Muscle layer of colon (tissue), 2 donors: ENCODE measurements around the gene LRRC74B.

Source experiments
- H3K27ac ChIP-seq: one replicate; pipeline ENCODE4 v1.7.0; 2013; ENCODE audit warnings: low read depth, mild to moderate bottlenecking, low read length, moderate library complexity
- H3K27me3 ChIP-seq, 2 donors: one replicate each; pipeline ENCODE4 v1.7.0; 2013; ENCODE audit warnings: low read length in 2 of 2, mild to moderate bottlenecking in 2 of 2; ENCODE audit not compliant: insufficient read depth in 2 of 2, control insufficient read depth in 1 of 2
- H3K36me3 ChIP-seq: one replicate; pipeline ENCODE4 v1.7.0; 2013; ENCODE audit warnings: mild to moderate bottlenecking, low read length; ENCODE audit not compliant: insufficient read depth
- H3K4me1 ChIP-seq: one replicate; pipeline ENCODE4 v1.7.0; 2013; ENCODE audit warnings: mild to moderate bottlenecking, low read length; ENCODE audit not compliant: insufficient read depth
- H3K4me3 ChIP-seq, 2 donors: one replicate each; pipeline ENCODE4 v1.7.0; 2013; ENCODE audit warnings: low read length in 2 of 2, low read depth in 1 of 2, mild to moderate bottlenecking in 1 of 2, moderate library complexity in 1 of 2
- H3K9ac ChIP-seq: one replicate; pipeline ENCODE4 v1.7.0; 2013; ENCODE audit warnings: low read length
- H3K9me3 ChIP-seq: one replicate; pipeline ENCODE4 v1.7.0; 2013; ENCODE audit warnings: mild to moderate bottlenecking, low read length
- donor health status: abdominal sarcoma.
- donor health status: Adenocarcinoma of cecum.

Gene LRRC74B

DNA sequence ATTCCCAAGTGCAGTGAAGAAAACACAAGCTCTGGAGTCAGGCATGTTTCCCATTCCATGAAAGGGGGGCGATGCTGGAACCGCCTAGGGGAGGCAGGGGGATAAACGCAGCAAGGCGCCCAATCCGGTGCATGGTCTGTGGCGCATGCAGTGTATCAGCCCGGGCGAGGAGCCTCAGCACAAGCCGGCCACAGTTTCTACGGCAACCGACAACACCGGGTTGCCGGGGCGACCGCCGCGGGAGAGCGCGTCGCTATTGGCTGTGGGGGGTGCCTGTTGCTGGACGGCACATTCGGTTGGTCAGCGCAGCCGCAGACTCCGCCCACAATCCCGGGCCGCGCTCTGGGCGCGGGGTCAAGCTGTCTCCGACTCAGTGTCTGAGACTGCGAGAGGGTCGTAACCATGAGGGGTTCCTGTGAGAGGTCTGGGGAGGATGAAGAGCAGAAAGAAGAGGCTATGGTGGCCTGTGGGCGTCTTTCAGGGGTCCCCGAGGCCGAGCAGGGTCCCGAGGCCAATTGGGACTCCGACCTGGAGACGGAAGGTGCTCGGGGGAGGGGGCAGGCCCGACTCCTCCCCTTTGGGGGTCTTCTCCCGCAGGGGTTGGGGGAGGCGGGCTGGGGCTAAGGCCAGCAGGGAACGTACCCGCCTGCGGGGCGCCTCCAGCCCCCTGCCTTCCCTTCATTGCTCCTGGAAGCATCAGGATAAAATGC, at the start of gene LRRC74B:
Gene LRRC74B (plus strand): TSS at position 362 of the 710 bp plus-strand sequence. CDS start 41 bp downstream, at position 403.
- H3K27me3 ChIP-seq = no peaks in the 10 kb centered on the region
- peaks cover 8% of the 10 kb centered on the region for H3K4me1 ChIP-seq
- no peaks in the 10 kb centered on the region for H3K9me3 ChIP-seq
- peak within 1 kb of the TSS; percentile 60 to 66 for H3K4me3 ChIP-seq
- no peaks in the 10 kb centered on the region for H3K36me3 ChIP-seq
- H3K9ac ChIP-seq = no peak within 1 kb of the TSS
- no peak within 1 kb of the TSS for H3K27ac ChIP-seq

DNA sequence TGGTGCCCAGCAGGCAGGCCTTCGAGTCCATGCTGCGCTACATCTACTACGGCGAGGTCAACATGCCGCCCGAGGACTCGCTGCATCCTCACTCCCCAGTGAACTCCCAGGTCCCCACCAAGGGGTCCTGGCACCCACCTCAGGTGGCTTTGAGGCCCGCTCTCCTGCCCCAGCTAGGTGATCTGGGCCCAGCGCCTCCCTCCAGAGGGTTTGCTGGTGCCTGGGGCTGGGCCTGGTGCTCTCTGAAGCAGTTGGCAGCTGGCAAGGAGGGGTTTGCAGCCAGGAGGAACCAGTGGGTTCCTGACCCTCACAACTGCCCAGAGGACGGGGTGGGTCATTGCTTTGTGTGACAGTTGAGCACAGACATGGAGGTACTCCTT, 49.7 kb upstream of the LRRC74B start:
- peaks cover 62% of the 10 kb centered on the region for H3K36me3 ChIP-seq
- no peaks in the 10 kb centered on the region for H3K9me3 ChIP-seq
- H3K9ac ChIP-seq = no peak overlapping the region

DNA sequence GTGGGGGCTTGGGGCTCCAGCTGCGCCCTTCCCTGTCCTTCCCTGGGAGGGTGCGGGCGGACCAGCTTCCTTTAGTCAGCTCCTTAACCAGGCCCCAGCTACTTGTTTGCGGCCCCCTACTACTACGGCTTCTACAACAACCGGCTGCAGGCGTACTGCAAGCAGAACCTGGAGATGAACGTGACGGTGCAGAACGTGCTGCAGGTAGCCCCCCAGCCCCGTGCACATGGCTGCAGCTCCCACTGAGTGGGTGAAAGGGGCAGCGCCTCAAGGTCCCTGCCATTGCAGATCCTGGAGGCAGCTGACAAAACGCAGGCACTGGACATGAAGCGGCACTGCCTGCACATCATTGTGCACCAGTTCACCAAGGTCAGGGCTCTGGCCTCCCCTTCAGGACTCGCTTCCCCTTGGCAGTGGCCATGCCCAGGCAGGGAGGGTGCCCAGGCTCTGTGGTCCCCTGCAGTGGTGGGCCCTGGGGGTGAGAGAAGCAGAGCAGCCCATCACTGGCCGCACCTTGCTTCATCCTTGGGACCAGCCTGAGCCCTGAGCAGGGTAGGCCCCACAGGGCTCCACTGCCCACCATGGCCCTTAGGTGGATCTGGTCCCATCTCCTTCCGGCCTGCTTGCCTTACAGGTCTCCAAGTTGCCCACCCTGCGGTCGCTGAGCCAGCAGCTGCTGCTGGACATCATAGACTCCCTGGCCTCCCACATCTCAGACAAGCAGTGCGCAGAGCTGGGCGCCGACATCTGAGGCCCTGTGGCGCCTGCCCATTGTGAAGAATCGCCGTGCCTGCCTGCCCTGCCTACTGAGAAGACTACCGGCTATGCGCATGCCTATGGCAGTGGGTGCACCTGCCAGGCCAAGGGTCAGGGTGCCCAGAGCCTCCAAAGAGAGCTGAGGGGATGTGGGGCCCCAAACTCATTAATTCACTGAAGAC, 48.9 kb upstream of the LRRC74B start:
- Histone ChIP-seq H3K9ac (no peak overlapping the region), H3K9me3 (no peaks in the 10 kb centered on the region), H3K4me3 (no peak overlapping the region), H3K36me3 (peaks cover 53% of the 10 kb centered on the region), H3K4me1 (peaks cover 20% of the 10 kb centered on the region), H3K27me3 (no peaks in the 10 kb centered on the region), H3K27ac (no peak overlapping the region)

More for the DNA sequence above, 49.7 kb upstream of the LRRC74B start:
- Histone ChIP-seq H3K4me1 (peaks cover 16% of the 10 kb centered on the region), H3K27me3 (no peaks in the 10 kb centered on the region), H3K4me3 (no peak overlapping the region), H3K27ac (no peak overlapping the region)

DNA sequence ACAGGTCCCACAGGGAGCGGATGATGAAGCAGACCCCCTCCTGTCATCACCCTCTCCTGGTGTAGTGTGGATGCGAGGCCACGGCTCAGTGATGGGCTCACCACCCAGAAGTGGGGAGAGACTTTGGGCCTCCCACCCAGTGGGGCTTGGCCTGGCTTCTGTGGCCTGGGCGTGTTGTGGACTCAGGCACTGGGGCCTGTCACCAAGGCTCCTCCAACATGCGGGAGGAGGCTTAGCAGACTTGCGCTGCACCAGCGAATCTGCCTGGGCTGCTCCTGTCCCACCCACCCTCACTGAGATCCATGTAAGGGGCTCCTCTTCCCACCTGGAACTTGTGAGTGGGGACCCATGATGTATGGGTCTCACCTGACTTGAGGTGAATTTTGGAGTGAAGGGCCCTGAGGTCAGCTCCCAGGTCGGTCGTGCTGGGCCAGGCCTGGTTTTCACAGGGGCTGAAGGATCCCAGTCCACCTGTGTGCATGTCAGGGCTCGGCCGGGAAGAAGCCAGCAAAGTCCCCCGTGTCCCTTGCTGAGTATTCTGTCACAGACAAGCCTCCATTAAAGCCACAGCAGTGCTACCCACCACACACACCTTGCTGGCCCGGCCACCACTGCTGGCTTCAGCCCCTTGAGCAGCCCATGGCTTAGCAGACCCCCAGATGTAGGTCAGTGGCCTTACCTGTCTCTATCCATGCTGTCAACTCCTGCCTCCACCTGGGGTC, 48.0 kb upstream of the LRRC74B start:
- H3K4me1 ChIP-seq = peaks cover 20% of the 10 kb centered on the region
- H3K36me3 ChIP-seq = peaks cover 45% of the 10 kb centered on the region
- H3K9ac ChIP-seq = no peak overlapping the region
- no peaks in the 10 kb centered on the region for H3K9me3 ChIP-seq
- no peak overlapping the region for H3K4me3 ChIP-seq
- H3K27ac ChIP-seq = no peak overlapping the region
- H3K27me3 ChIP-seq = no peaks in the 10 kb centered on the region

GRCh38 chr22:20998411-20999336, 47.1 kb upstream of the LRRC74B start:
- Histone ChIP-seq H3K9me3 (no peaks in the 10 kb centered on the region), H3K9ac (no peak overlapping the region), H3K27me3 (no peaks in the 10 kb centered on the region), H3K36me3 (peaks cover 41% of the 10 kb centered on the region), H3K4me3 (no peak overlapping the region), H3K27ac (no peak overlapping the region), H3K4me1 (peaks cover 29% of the 10 kb centered on the region)

DNA sequence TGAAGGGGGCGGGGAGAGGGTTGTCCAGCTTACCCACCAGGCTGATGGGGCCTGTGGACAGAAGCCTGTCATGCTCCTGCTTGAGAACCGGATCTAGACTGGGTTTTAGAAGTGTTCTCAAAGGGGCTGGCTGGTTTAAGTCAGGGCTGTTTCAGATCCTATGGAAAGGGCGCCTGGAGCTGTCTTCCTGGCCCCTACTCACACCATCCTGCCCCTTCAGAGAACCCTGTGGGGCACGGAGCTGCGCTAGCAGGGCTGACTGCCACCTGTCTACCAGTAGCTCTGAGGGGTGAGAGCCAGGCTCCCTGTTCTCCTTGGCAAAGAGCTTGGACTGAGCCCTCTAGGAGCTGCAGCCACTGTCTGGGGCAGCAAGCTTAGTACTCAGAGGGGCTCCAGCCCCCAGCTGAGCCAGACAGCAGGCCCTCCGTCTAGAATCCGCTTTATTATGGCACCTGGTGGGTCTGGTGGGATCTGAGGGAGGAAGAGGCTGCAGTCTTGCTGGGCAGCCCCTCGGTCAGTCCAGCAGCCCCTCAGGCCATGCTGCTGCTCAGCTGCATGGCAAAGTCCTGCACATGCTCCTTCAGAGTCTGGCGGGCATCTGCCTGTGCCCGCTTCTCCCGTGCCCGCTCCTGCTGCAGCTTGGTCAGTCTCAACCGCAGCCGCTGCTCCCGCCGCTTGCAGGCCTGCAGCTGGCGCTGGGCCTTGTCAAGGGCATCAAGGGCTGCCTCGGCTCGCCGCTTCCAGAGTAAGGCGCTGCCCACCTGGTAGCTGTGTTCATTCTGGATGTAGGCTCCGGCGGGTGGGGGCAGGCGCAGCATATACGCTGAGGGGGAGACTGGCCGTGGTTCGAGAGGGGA, 46.2 kb upstream of the LRRC74B start:
- H3K27me3 ChIP-seq = no peaks in the 10 kb centered on the region
- H3K4me1 ChIP-seq = peaks cover 33% of the 10 kb centered on the region
- H3K9me3 ChIP-seq = no peaks in the 10 kb centered on the region
- H3K27ac ChIP-seq = no peak overlapping the region
- peak overlapping the region; percentile 90 for H3K9ac ChIP-seq
- peak overlapping the region in 1 of 2 donors; percentile 97 for H3K4me3 ChIP-seq
- H3K36me3 ChIP-seq = peaks cover 36% of the 10 kb centered on the region

- peak overlapping the region; percentile 90 for H3K9ac ChIP-seq
- H3K36me3 ChIP-seq = peaks cover 34% of the 10 kb centered on the region
- H3K27ac ChIP-seq = peak overlapping the region; percentile 94
- no peaks in the 10 kb centered on the region for H3K27me3 ChIP-seq
- H3K9me3 ChIP-seq = no peaks in the 10 kb centered on the region
- peak overlapping the region; percentile 81 to 97 for H3K4me3 ChIP-seq
- H3K4me1 ChIP-seq = peaks cover 33% of the 10 kb centered on the region
Measured at GRCh38 chr22:21000207-21000986, 45.3 kb upstream of the LRRC74B start.

DNA sequence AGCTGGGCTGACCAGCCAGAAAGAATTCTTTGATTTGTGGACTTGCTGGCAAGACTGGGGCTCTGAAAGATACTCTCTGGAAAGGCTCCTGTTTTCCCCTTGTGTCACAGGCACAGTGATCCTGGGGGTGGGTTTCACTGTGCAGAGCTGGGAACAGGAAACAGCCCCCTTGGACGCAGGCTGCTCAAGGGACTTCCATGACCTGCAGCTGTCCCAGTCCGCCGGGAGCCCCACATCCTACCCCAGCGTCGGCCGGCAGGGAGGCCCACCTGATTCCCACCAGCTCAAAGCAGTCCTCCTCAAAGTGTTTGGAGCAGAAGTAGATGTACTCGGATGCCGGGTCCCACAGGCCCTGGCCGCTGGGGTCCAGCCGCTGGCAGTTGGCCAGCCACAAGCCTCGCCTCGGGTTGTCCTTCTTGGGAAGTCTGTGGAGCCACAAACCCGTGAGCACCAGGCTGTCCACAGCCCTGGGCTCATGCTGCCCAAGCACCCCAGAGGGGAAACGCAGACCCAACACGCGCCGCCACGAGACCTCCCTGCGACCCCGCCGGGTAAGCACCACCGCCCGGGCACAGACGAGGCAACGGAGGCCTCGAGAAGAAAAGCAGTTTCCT, 44.7 kb upstream of the LRRC74B start:
- H3K4me1 ChIP-seq = peaks cover 33% of the 10 kb centered on the region
- peaks cover 31% of the 10 kb centered on the region for H3K36me3 ChIP-seq
- no peaks in the 10 kb centered on the region for H3K9me3 ChIP-seq
- H3K9ac ChIP-seq = peak overlapping the region; percentile 90
- peak overlapping the region; percentile 81 to 97 for H3K4me3 ChIP-seq
- H3K27me3 ChIP-seq = no peaks in the 10 kb centered on the region
- peak overlapping the region; percentile 94 for H3K27ac ChIP-seq

DNA sequence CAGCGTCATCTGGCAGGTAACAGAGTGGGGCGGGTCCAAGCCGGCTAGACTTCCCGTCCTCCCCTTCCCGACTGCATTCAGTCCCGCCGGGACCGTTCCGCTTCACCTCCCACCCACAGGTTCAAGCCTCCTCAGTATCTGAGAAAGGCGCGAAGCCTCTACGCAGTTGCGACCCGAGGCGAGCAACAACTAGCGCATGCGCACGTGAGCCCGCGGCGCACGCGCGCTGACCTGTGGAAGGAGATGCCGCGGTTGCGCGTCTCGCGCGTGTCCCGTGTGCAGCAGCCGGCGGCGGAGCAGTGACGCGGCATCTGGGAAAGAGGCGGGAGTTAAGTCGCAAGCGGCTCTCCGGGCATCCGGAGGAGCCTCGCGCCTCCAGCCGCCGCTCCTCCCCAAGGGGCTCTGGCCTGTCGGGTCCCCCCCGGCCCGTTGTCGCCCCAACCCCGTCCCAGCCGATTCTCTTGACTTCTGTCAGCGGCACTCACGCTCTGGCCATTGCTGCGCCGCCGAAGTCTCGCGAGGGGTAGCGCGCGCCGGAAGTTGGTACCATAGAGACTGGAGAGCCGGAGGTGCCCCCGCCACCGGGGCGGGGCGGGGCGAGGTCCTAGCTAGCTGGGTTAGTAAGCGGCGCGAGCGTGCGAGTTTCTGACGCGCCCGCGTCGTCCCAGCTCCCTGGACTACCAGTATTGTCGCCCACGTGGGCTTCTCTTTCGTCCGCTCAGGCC, 44.0 kb upstream of the LRRC74B start, which contains the start of gene THAP7:
Gene THAP7 (minus strand): TSS at position 518 of the 725 bp plus-strand sequence. CDS start 207 bp downstream, at position 311.
- peak within 1 kb of the TSS; percentile 90 for H3K9ac ChIP-seq
- H3K9me3 ChIP-seq = no peaks in the 10 kb centered on the region
- peaks cover 33% of the 10 kb centered on the region for H3K4me1 ChIP-seq
- peaks cover 24% of the 10 kb centered on the region for H3K36me3 ChIP-seq
- H3K27ac ChIP-seq = peak within 1 kb of the TSS; percentile 94
- no peaks in the 10 kb centered on the region for H3K27me3 ChIP-seq
- H3K4me3 ChIP-seq = peak within 1 kb of the TSS; percentile 81 to 97
